SU-DHL-6 (cell line): ENCODE results near the gene SFXN4.

Experiments used
- EZH2phosphoT487 ChIP-seq: fragments of 200-600 bp; sonication (generic), shearing (Covaris generic); conservative IDR thresholded peaks from 2 replicates; pipeline ENCODE4 v1.6.1; 2018; ENCODE audit warnings: mild to moderate bottlenecking, antibody characterized with exemption, low read length, moderate library complexity, mixed read lengths
- TF ChIP-seq, protein P1 (sequence below): fragments of 200-600 bp; sonication (generic); IDR thresholded peaks from one replicate; pipeline ENCODE4 v1.5.1; 2017; ENCODE audit warnings: antibody characterized with exemption, mild to moderate bottlenecking, low read length, moderate library complexity; ENCODE audit not compliant: insufficient read depth, poor library complexity, severe bottlenecking

DNA sequence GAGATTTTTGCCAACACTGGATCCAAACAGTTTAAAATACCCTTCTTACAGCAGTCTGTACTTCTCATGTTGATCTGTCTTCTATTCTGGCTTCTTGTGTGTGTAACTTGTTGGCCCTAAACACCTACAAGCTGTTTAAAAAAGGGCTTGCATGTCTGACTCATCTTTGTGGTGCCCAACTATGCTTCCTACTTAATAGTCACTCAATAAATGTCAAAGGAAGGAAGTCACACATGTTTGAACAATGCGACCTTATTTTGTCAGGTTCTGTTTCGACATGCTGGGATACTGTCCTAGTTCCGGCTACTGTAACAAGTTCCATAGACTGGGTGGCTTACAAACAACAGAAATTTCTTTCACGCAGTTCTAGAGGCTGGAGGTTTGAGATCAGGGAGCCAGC is 32.4 kb upstream of the SFXN4 start:
- TF ChIP-seq, protein P1, sequence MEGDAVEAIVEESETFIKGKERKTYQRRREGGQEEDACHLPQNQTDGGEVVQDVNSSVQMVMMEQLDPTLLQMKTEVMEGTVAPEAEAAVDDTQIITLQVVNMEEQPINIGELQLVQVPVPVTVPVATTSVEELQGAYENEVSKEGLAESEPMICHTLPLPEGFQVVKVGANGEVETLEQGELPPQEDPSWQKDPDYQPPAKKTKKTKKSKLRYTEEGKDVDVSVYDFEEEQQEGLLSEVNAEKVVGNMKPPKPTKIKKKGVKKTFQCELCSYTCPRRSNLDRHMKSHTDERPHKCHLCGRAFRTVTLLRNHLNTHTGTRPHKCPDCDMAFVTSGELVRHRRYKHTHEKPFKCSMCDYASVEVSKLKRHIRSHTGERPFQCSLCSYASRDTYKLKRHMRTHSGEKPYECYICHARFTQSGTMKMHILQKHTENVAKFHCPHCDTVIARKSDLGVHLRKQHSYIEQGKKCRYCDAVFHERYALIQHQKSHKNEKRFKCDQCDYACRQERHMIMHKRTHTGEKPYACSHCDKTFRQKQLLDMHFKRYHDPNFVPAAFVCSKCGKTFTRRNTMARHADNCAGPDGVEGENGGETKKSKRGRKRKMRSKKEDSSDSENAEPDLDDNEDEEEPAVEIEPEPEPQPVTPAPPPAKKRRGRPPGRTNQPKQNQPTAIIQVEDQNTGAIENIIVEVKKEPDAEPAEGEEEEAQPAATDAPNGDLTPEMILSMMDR: no peak
- TF ChIP-seq EZH2phosphoT487: no peak
